GM21360 (cell line): ENCODE results near the gene ANKRD34C.
A peak's percentile ranks its signal among the peaks of the same experiment; 100 is the strongest.
"Not testable (repeated sequence)": the region's sequence is repeated elsewhere in the genome, so short reads cannot be mapped to it uniquely, and the experiment has no call there.

ENCODE experiments used
- ATAC-seq: cut with Tn5 transposase; IDR thresholded peaks from one replicate; pipeline ENCODE4 v1.9.1; 2021; ENCODE audit warnings: mild to moderate bottlenecking, moderate library complexity; ENCODE audit not compliant: unreplicated experiment

ANKRD34C gene

GRCh38 chr15:79310985-79311900 lies 28.7 kb downstream of the ANKRD34C start, which contains the start of gene TMED3:
TMED3 (plus strand) TSS chr15:79311112; CDS start chr15:79311250, 138 bp downstream.
- peak; percentile 88 for ATAC-seq

- no peak for ATAC-seq
These were observed 29.5 kb downstream of the ANKRD34C start for GRCh38 chr15:79311901-79312553.

DNA sequence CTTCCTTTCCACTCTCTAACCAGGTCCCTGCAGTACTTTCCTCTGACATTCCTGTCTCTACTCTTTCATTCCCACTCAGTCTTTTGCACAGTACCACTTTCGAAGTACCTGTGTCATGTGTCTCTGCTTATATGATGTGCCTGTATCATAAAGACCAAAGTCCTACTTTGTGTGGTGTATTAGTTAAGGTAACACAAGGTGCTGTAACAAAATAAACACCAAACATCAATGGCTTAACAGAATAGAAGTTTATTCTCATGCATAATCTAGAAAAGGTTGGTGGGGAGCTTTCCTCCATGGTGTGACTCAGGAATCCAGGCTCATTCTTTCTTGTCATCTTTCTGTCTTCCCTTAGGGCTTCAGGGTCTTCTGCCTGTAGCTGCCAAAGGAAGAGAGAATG lies 31.7 kb downstream of the ANKRD34C start:
- no peak for ATAC-seq

DNA sequence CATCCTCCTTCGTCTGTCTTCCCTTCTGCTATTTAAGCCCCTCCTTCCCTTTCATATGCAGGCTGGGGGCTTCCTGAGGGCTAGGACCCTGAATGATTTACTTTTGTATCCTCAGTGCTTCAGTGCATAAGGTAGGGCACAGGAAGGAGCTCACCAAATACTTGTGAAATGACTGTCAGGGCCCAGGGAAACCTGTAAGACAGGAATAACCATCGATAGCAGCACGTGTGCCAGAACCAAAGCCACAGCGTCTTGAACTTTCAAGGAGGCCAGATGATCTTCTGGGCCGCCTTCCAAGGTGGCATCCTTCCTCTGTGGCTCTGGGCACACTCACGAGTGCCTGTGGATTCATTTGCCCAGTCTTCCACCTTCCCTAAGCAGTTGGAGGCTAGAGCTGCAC lies 32.3 kb downstream of the ANKRD34C start:
- ATAC-seq, result no peak

- ATAC-seq, result no peak
These were observed 33.3 kb downstream of the ANKRD34C start for GRCh38 chr15:79315623-79316328.

GRCh38 chr15:79316864-79317263 lies 34.3 kb downstream of the ANKRD34C start:
- no peak for ATAC-seq

GRCh38 chr15:79319973-79320372 lies 37.5 kb downstream of the ANKRD34C start:
- not testable (repeated sequence) for ATAC-seq

GRCh38 chr15:79321876-79322275 lies 39.4 kb downstream of the ANKRD34C start:
- no peak for ATAC-seq

DNA sequence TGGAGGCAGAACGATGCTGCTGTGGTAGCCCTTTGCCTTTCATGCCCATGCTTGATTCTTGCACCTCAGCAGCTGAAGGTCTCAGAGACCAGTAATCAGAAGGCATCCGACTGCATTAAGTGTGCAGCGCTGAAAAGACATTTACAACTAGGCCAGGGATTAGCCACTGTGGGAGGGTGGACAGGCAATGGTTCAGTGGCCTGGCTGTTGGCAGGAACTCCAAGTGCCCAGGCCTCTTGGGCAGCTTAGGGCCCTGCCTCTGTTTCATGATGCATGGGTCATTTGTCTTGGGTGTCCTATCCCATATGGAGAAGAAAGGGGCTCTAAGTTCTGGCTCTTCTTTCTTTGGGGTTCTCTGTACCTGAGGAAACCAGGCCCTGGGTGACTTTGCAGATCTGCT lies 39.8 kb downstream of the ANKRD34C start:
- ATAC-seq, result no peak

GRCh38 chr15:79322945-79323344 lies 40.4 kb downstream of the ANKRD34C start:
- no peak for ATAC-seq

DNA sequence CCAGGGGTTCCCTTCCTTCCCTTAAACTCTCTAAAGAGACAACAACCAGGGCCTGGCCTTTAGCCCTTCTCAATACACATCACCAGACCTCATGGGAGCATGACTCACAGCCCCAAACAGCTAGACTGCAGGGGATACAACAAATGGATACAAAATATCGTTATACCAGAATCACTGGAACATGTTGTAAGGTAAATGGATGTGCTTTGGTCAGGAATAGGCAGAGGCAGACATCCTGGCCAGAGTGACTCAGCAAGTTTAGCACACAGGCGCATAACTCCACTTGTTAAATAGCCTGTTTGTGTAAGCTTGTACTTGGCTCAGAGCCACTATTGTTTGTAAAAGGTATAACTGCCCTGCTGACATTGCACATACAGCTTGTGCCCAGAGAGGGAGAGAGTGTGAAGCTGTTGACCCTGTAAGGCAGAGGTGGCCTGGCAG lies 46.7 kb downstream of the ANKRD34C start:
- no peak for ATAC-seq
